HepG2 (cell line): Measurements from ENCODE around the gene TBC1D22A.

ENCODE experiments used
- HOXA7 ChIP-seq: sonication (generic); formaldehyde crosslinking; IDR thresholded peaks from 2 replicates; pipeline ENCODE4 v1.8.1; 2022; ENCODE audit warnings: mild to moderate bottlenecking, missing genetic modification reagents, moderate library complexity
- TOPORS ChIP-seq: sonication (generic); formaldehyde crosslinking; IDR thresholded peaks from 2 replicates; pipeline ENCODE4 v1.8.0; 2023; ENCODE audit warnings: mild to moderate bottlenecking, missing genetic modification reagents

- TF ChIP-seq HOXA7 (CRISPR knock-in tag): no peak
- TF ChIP-seq TOPORS (CRISPR knock-in tag): no peak
Measured at GRCh38 chr22:46995501-46996360, 233.3 kb downstream of the TBC1D22A start.
